HG02610 (cell line): Measurements from ENCODE around the gene BRICD5.
"Not testable (repeated sequence)": the region's sequence is repeated elsewhere in the genome, so short reads cannot be mapped to it uniquely, and the experiment has no call there.

Experiments
- ATAC-seq: cut with Tn5 transposase; IDR thresholded peaks from one replicate; pipeline ENCODE4 v1.9.1; 2021; ENCODE audit warnings: mild to moderate bottlenecking, moderate library complexity; ENCODE audit not compliant: unreplicated experiment

Gene BRICD5

DNA sequence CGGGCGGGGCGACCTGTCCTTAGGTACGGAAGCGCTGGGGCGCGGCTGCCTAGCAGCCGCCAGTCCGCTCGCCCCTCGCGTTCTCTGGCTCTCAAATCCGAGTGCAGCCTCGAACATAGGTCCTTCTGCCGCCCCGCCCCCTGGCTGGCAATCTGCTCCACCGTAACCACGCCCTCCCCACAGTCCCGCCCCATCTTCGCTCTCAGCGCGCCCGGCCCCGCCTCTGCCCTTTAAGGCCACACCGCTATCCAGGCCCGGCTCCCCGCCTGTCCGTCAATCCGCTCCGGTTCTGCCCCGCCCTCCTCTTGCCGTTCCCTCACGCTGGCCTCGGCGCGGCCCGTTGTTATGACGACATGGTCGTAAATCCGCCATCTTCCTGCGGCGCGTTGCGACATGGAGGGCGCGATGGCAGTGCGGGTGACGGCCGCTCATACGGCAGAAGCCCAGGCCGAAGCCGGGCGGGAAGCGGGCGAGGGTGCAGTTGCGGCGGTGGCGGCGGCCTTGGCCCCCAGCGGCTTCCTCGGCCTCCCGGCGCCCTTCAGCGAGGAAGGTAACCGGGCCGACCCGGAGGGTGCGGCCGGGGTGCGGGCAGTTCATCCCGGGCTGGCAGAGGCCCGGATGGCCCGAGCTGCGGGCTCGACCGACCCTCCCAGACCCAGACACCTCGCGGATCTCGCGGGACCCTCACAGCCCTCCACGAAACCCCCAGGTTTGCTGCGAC is 12.7 kb upstream of the BRICD5 start, which contains the start of gene E4F1:
E4F1 (plus strand) TSS at position 371 of the 721 bp plus-strand sequence; CDS start at position 394, 23 bp downstream.
- ATAC-seq = peak; percentile 95

DNA sequence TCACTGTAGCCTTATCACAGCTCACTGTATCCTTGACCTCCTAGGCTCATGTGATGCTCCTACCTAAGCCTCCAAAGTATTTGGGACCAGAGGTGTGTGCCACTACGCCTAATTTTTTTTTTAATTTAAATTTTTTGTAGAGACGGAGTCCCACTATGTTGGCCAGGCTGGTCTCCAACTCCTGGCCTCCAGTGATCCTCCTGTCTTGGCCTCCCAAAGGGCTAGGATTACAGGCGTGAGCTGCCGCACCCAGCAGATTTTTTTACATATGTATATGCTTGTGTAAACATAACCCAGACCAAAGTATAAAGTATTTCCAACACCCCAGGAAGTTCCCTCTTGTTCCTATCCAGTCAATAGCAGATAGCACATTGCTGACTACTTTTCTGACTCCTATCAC is 5.7 kb upstream of the BRICD5 start:
- no peak for ATAC-seq

DNA sequence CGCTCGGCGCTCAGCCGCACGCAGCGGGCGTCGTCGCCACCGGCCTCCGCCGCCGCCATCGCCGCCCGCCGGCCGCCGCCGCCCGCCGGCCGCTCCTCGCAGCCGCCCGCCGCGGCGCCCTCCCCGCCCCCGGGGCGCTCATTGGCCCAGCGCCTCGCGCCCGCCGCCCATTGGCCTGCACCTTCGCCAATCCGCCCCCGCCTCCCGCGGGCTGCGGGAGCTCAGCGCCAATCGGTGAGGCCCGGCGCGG is 4.0 kb upstream of the BRICD5 start, which contains the start of gene PGP:
PGP (minus strand) TSS at position 122 of the 250 bp plus-strand sequence; CDS start at position 59, 63 bp downstream.
- peak; percentile 84 for ATAC-seq

DNA sequence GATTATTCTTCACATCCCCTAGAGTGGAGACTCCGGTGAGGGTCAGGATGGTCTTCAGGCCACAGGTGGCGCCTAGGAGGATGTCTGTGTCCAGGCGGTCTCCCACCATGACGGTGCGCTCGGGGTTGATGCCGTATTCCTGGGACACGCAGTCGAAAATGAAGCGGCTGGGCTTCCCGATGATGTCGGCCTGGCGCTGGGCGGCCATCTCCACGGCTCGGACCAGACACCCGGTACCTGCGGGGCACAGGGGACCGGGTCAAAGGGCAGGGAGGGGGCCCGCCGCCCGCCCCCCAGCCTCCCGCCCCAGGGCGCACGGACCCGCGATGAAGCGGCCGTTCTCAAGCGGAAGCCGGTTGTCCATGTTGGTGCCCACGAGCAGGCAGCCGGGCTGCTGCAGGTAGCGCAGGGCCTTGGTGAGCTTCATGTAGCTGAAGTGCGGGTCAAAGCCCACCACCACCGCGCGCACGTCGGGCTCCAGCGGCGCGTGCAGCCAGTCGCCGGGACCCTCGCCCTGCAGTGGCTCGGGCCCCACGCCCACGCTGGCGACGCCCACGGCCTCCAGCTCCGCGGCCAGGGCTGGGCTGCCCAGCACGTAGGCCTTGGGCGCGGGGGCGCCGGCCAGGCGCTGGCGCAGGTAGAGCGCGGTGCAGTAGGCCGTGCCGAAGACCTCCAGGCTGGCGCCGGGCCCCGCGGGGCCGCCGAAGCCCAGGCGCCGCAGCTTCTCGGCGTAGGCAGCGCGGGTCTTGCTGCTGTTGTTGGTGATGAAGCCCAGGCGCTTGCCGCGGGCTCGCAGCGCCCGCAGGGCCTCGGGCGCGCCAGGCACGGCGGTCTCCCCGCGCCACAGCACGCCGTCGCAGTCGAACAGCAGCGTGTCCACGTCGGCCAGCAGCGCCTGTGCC is 3.4 kb upstream of the BRICD5 start:
- ATAC-seq = peak; percentile 4

DNA sequence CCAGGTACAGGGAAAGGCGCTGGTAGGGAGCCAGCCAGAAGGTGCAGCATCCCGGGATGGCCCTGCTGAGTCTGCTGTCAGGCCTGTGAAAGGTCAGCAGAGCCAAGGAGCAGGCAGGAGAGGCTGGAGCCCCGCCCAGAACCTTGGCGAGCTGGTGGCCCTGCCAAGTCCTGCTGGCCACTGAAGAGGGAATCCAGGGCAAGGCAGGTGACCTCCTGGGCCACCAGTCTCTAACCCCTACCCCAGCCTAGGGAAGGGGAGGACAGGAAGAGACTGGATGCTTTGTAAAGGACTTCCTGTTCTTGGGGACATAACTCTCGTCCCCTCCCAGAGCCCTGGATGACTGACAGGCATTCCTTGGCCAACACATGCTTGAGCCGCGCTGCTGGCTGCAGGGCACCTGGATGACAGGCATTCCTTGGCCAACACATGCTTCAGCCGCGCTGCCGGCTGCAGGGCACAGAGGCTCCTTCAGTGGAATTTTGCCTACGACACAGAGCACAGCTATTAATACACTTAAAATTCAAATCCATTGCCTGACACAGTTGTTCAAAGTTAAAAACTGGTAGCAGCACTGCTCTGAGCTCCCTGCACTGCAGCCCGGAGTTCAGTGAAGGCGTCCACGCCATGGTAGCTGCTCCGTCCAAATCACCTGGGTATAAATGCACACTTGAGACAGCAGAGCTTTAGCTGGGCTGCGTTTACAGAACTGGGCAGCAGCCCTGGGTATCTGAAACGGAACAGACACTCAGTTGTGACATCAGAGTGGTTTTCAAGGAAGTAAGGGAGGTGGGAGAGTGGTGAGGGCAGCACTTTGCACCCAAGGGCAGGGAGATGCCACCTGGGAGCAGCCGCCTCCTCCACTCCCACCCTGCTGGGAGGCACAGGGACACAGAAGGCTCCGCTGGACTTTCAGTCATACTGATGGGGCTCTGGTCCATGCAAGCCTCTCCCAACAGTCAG is 2.0 kb upstream of the BRICD5 start:
- no peak for ATAC-seq

DNA sequence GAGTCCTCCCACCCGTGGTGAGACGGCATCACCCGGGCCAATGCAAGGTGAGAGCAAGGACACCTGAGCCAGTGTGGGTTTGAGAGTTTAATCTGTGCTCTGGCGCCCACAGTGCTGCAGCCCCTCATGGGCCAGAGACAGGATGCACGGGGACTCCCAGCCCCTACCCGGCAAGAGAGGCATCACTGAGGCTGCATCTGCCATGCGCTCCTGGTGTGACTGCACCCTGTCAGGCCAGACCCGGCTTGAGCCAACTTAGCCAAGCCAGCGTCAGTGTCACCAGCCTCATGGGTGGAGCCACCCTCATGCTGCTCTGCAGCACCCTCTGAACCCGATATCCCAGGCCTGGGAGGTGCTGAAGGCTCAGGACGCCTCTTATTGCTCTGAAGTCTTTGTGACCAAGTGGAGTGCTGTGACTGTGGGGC is 1.3 kb upstream of the BRICD5 start:
- ATAC-seq = no peak

DNA sequence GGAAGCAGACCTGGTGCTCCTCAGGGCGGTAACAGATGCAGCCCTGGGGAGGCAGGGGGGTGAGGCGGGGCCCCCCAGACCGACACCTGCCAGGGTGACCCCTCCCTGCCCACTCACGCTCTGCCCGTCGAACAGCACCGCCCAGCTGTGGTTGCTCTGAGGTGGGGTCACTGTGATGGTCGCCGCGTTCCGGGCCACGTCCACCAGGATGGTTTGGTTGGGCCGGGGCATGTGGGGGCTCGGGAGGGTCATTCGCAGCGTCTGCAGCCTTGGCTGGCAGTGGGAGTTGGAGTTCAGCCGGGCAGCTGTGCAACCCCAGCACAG is 692 bp downstream of the BRICD5 start:
- no peak for ATAC-seq

DNA sequence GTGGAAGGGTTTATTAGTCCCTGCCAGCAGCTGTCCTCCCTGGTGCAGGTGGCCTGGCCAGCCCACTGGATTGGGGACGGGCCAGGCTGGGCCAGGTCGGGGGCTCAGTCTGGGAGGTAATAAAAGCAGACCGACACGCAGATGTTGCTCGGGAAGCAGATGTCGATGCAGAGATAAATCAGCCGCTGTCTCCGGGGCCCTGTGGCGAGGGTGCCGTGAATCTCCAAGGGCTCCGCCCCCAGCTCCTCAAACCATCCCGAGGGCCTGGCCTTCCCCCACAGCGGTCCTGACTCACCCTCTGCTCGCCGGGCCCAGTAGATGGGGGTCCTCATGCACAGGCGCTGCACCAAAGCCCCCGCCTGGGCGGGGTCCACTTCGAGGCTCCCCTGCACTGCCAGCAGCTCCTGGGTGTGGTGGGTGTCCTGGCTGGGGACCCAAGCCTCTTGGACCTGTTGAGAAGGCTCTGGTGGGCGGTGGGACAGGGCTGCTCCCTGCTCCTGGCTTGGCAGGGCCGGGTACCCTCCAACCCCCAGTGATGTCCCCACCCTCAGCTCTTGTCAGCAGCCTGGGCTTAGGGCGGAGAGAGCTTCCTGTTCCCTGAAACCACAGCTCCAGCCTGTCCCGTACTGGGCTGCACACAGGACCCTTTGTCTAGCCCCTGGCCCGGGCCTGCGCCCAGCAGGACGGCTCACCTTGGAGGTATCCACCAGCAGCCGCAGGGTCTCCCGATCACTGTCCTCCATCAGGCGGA is 1.2 kb downstream of the BRICD5 start:
- ATAC-seq = no peak

DNA sequence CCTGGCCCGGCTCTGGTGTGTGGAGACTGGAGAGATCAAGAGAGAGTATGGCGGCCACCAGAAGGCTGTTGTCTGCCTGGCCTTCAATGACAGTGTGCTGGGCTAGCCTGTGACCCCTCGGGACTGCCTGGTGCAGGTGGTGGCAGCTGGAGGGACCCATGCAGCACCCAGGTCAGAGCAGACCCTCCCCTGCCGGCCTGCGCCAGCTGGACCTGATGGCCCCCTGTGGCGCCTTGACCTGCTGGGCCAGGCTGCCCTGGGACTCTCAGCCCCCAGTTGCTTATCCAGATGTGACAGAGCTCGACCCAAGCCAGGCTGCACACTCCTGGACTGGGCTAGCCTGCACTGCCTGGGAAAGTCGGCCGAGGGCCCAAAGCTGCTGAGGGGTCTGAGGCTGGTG is 1.9 kb downstream of the BRICD5 start:
- no peak for ATAC-seq

DNA sequence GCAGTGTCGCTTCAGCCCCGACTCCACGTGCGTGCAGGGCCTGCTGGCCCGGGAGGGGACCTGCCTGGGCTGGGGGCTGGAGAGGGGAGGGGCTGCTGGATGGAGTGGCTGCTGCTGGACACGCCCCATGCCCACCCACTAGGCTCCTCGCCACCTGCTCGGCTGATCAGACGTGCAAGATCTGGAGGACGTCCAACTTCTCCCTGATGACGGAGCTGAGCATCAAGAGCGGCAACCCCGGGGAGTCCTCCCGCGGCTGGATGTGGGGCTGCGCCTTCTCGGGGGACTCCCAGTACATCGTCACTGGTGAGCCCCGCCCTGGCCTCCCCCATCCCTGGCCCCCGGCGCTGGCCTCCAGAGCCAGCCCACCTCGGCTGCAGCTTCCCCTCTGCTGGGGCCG is 2.4 kb downstream of the BRICD5 start:
- ATAC-seq = no peak

DNA sequence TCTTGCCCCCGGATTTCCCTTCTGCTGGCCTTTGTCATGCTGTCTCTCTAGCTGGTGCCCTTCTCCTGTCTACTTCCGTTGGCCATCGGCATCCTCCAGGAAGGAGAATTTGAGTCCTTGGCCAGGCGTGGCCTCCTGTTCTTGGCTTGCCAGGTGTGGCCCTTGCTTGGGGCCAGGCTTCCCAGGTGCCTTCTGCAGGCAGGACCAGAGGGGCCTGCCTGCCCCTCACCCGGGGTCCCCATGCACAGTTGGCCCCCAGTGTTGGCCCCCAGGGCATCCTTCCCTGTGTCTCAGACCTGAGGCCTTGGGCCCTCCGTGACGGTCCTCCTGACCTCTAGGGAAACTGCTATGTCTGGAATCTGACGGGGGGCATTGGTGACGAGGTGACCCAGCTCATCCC is 2.8 kb downstream of the BRICD5 start:
- ATAC-seq = no peak

DNA sequence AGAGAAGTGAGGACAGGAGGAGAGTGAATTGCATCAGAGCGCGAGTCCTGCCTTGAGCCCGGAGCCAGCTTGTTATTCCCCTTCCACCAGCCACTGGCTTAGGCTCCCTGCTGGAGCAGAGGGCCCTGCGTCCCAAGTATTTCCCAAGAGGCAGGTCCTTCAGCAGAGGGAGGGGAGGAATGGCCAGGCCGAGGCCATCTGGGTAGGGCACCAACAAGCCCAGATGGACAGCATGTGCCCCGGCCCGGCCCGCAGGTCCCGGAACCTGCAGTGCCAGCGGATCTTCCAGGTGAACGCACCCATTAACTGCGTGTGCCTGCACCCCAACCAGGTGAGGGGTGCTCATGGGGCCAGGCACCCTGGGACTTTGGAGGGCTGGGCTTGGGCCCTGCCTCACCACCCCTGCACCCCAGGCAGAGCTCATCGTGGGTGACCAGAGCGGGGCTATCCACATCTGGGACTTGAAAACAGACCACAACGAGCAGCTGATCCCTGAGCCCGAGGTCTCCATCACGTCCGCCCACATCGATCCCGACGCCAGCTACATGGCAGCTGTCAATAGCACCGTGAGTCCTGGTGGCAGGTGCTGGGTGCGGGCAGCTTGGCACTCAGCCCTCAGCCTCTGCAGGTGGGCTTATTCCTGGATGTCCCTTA is 3.8 kb downstream of the BRICD5 start:
- no peak for ATAC-seq

DNA sequence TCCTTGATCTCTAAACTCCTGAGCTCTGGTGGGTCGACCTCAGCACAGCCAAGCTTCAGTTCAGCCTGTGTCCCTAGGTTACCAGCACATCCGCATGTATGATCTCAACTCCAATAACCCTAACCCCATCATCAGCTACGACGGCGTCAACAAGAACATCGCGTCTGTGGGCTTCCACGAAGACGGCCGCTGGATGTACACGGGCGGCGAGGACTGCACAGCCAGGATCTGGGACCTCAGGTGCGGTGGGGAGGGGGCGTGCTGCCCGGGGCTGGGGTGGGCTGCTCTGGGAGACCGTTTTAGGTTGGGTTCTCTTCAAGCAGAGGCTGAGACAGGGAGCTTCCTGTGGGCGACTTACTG is 4.3 kb downstream of the BRICD5 start:
- ATAC-seq = no peak

DNA sequence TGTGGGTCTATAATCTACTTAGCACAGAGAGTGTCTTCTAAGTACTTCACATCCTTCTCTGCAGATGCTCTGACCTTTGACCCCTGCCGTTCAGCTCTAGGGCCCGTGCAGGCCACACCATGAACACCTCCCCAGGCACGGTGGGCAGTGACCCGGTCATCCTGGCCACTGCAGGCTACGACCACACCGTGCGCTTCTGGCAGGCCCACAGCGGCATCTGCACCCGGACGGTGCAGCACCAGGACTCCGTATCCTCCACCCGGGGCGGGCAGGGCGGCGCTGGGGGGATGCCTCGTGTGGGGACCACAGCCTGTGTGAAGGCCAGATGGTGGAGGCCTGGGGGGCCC is 4.7 kb downstream of the BRICD5 start:
- ATAC-seq = no peak

DNA sequence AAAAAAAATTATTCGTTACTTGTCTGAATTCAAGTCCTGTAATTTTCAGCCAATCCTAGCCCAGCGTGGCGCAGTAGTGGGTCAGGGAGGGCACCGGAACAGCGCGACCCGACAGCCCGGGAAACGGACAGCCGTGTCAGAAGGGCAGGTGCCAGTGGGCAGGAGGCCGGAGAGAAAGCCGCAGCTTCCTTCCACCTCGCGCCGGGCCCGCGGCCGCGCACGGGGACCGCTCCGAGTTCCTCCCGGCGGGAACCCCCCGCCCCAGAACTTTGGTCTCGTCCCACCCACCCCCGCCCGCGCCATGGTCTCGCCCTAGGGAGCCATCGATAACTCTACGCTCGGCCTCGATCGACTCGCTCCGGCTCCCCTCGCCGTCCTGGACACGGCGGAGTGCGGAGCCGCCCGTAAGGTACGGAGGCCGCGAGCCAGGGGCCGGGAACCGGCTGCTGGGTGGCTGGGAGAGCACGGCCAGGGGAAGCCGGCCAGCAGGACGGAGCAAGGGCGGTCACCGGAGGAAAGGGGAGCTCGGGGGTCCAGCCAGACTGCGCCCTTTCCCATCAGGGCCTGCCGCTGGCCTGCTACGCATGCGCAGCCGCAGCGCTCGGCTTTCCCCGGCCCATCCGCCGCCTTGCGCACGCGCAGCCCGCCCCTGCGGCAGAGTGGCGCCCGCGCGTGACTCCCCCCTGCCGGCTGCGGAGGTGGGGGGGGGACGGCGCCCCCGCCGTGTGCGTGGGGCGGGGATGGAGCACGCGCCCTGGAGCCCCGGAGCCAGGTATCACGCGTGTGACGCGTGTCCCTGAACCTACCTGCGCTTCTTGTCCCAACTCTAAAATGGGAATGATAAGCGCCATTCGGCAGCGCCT is 5.3 kb downstream of the BRICD5 start, which contains the start of gene MLST8:
MLST8 (plus strand) TSS at position 351 of the 863 bp plus-strand sequence. CDS start 632 bp downstream, outside the sequence.
- ATAC-seq = peak; percentile 60

DNA sequence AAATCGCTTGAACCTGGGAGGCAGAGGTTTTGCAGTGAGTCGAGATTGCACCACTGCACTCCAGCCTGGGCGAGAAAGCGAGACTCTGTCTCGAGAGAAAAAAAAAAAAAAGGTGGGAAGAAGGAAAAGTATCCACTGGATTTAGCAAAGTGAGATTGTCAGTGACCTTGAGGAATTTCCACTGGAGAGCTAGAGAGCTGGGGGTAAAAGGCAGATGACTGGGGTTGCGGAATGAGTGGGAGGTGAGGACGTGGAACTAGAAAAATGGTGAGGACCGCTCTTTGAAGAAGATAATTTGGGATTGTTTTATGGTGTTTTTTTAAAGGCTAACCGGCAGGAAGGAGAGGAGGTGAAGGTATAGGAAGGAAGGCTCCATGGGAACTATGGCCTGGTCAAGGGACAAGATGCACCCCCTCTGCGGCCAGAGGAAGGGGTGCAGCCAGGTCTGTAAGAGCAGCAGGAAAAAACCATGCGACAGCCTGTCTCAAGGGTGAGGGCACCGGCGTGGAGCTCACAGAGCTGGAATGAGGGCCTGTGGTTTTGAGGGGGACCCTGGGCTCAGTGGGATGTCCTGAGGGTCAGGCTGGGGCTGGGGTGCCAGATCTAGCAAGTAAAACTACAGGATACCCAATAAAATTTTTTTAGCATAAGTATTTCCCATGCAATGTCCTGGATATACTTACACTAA is 6.1 kb downstream of the BRICD5 start:
- ATAC-seq = no peak

DNA sequence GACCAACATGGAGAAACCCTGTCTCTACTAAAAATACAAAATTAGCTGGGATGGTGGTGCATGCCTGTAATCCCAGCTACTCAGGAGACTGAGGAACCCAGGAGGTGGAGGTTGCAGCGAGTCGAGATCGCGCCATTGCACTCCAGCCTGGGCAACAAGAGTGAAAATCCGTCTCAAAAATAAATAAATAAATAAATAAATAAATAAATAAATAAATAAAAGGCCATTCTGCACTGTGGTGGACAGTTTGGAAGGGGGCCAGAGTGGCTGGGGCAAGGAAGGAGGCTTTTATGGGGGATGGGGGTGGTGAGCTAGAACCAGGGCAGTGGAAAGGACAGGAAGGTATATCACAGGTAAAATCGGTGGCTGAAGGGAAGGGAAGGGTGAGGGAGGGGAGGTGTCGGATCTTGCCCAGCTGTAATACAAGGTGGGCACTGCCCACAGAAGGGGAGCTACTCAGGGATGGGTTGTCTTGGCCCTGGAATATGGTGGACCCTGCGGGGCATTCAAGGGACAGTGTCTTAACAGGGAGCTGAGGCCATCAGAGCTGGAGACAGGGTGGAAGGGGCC is 7.5 kb downstream of the BRICD5 start:
- not testable (repeated sequence) for ATAC-seq

DNA sequence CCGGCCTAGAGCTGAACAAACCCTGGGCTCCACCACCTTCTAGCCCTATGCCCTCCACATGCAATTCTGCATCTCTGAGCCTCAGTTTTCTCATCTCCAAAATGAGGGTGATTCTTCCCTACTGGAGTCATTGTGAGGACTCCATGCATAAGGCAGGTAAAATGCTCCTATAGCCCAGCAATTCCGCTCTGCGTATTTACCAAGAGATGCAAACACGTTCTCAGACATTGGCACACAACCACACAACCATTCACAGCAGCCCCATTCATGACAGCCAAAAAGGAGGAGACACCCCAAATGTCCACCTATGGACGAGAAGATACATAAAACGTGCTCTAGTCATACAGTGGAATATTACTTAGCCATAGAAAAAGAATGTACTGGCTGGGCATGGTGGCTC is 10.3 kb downstream of the BRICD5 start:
- ATAC-seq = no peak
